HepG2 (cell line): ENCODE measurements around the gene SMC1B. TPM values are rescaled to one million over a fixed set of nuclear protein-coding genes. Genes with fewer than 3 reads are reported as not detected.

Experiments
- ATAC-seq: fragments of 200-7000 bp; cut with Tn5 transposase; 3 replicates; pipeline ENCODE4 v1.9.1; 2020; ENCODE audit warnings: mild to moderate bottlenecking, moderate library complexity
- BruUV-seq: library from RNA; stranded (reverse); fragments of 400-500 nt; replicated peaks from 2 replicates; lab custom pipeline; 2021; lab: Mats Ljungman, UMichigan
- CTCF ChIA-PET: fragments of 300-600 bp; formaldehyde crosslinking; extraction: SDS; loops from one replicate; lab custom pipeline; 2021; ENCODE audit warnings: low total read pairs, inconsistent platforms, low intra/inter-chr PET ratio; lab: Yijun Ruan, JAX
- POLR2A ChIA-PET: fragments of 350-600 bp; sonication (Branson Sonifier 250); formaldehyde crosslinking; loops from one replicate; lab custom pipeline; 2020; ENCODE audit warnings: antibody characterized with exemption, inconsistent platforms; lab: Yijun Ruan, JAX
- DNase-seq: peaks from one replicate; pipeline ENCODE4 v3.0.0-alpha.2; 2015; ENCODE audit warnings: low spot score
- FAIRE-seq: peaks from 3 replicates; lab custom pipeline; 2011; peaks lifted over from hg19 to GRCh38; lab: Jason Lieb, UNC
- H2AFZ ChIP-seq: one replicate; pipeline ENCODE4 v1.6.1; 2011; ENCODE audit warnings: low read length, inconsistent platforms
- H3K27ac ChIP-seq: fragments of 300-600 bp; 3 replicates; pipeline ENCODE4 v1.8.0; 2011; ENCODE audit warnings: mixed run types, mild to moderate bottlenecking, mixed read lengths, low read length, inconsistent platforms; ENCODE audit not compliant: insufficient read depth; ENCODE audit errors: extremely low read length
- H3K27me3 ChIP-seq, 2 experiments: fragments of 200-600 bp in 1 of 2; 2 replicates in 1 of 2; 3 replicates in 1 of 2; pipeline versions ENCODE4 v1.6.0 to v1.8.0; 2011; ENCODE audit warnings: low read length in 2 of 2, mild to moderate bottlenecking in 2 of 2, moderate library complexity in 2 of 2, inconsistent platforms in 1 of 2; ENCODE audit not compliant: insufficient read depth in 2 of 2, control insufficient read depth in 1 of 2
- H3K36me3 ChIP-seq, 2 experiments: fragments of 200-600 bp in 1 of 2; replicated peaks in 1 of 2; 2 replicates in 1 of 2; 3 replicates in 1 of 2; pipeline versions ENCODE4 v1.5.1 to v1.8.0; 2011; ENCODE audit warnings: low read length in 2 of 2, inconsistent platforms in 1 of 2; ENCODE audit not compliant: insufficient read depth in 2 of 2, control insufficient read depth in 1 of 2
- H3K4me1 ChIP-seq: 2 replicates; pipeline ENCODE4 v1.5.1; 2012; ENCODE audit warnings: low read length, inconsistent platforms; ENCODE audit not compliant: insufficient read depth
- H3K4me2 ChIP-seq: 2 replicates; pipeline ENCODE4 v1.6.0; 2011; ENCODE audit warnings: low read depth, low read length, inconsistent platforms
- H3K4me3 ChIP-seq, 3 experiments: fragments of 200-600 bp in 1 of 3; sonication (generic), shearing (Covaris generic) in 1 of 3; replicated peaks in 1 of 3; 2 replicates each; pipeline ENCODE4 v1.5.1; 2011 to 2016; ENCODE audit warnings: low read length in 3 of 3, inconsistent platforms in 2 of 3, low read depth in 2 of 3, mild to moderate bottlenecking in 2 of 3, control low read depth in 1 of 3, mixed read lengths in 1 of 3; ENCODE audit not compliant: insufficient read depth in 1 of 3
- H3K79me2 ChIP-seq: one replicate; pipeline ENCODE4 v1.6.1; 2011; ENCODE audit warnings: low read length, inconsistent platforms; ENCODE audit not compliant: insufficient read depth
- H3K9ac ChIP-seq: 2 replicates; pipeline ENCODE4 v1.6.0; 2011; ENCODE audit warnings: mild to moderate bottlenecking, low read depth, low read length, inconsistent platforms; ENCODE audit not compliant: insufficient read depth
- H3K9me3 ChIP-seq: 2 replicates; pipeline ENCODE4 v1.5.1; 2012; ENCODE audit warnings: mild to moderate bottlenecking, low read length
- H4K20me1 ChIP-seq: 2 replicates; pipeline ENCODE4 v1.6.0; 2011; ENCODE audit warnings: inconsistent platforms, mild to moderate bottlenecking, low read length, moderate library complexity; ENCODE audit not compliant: insufficient read depth
- KIAA2018 ChIP-seq: sonication (generic); formaldehyde crosslinking; IDR thresholded peaks from 2 replicates; pipeline ENCODE4 v1.5.0; 2020; ENCODE audit warnings: mild to moderate bottlenecking, missing genetic modification reagents, borderline replicate concordance
- ZNF629 ChIP-seq: sonication (generic); formaldehyde crosslinking; conservative IDR thresholded peaks from 2 replicates; pipeline ENCODE4 v1.5.0; 2020; ENCODE audit warnings: missing genetic modification reagents
- ZSCAN21 ChIP-seq: sonication (generic); formaldehyde crosslinking; IDR thresholded peaks from 2 replicates; pipeline ENCODE4 v1.8.0; 2022; ENCODE audit warnings: mild to moderate bottlenecking, missing genetic modification reagents, moderate library complexity, borderline replicate concordance
- WGBS: methylation state at CpG from one replicate; pipeline ENCODE4 v1.1.6; 2017; ENCODE audit warnings: low lambda C conversion rate; 5-methylcytosine and 5-hydroxymethylcytosine counted together
- in situ Hi-C: cut with HindIII; loops from 2 replicates; pipeline ENCODE4 v1.10.0; 2017; ENCODE audit warnings: low pct_unique_long_range_greater_than_20kb; ENCODE audit not compliant: extremely low pct_ligation_motif_present
- intact Hi-C: fragments of 100-400 bp; cut with micrococcal nuclease; formaldehyde crosslinking; loops from one replicate; pipeline ENCODE4 v1.10.0; 2022; ENCODE audit not compliant: unreplicated experiment
- polyA plus RNA-seq, 8 experiments: library from polyadenylated mRNA; depleted of rRNA in 3 of 8; stranded (reverse) in 7 of 8; unstranded in 1 of 8; fragments of >200 nt; fragmentation: Illumina TruSeq in 4 of 8; extraction: Trizol in 4 of 8; gene quantifications; 2 replicates each; pipeline versions ENCODE4 v1.2.1 to v1.2.3, GENCODE V29; 2011 to 2016; ENCODE audit warnings: low read depth in 4 of 8, missing spikeins in 1 of 8, mixed read lengths in 1 of 8; ENCODE audit not compliant: insufficient read depth in 1 of 8
- total RNA-seq, 5 experiments: library from RNA; depleted of rRNA; stranded (reverse); fragments of >200 nt; fragmentation: Illumina TruSeq; extraction: Trizol; gene quantifications; 2 replicates each; pipeline ENCODE4 v1.2.3, GENCODE V29; 2016; ENCODE audit warnings: low read depth in 1 of 5

SMC1B gene
- total and polyA plus RNA-seq, 2 of the 13 experiments (the other 11 are each of a cell fraction or from before 2014, with no cell fraction given), result not detected

- Histone ChIP-seq H3K27me3 (no peaks in the 10 kb centered on the region), H3K4me1 (no peaks in the 10 kb centered on the region), H3K27ac (no peak overlapping the region), H2AFZ (no peak overlapping the region), H3K9ac (no peak overlapping the region), H3K4me2 (no peak overlapping the region), H4K20me1 (no peaks in the 10 kb centered on the region), H3K79me2 (no peaks in the 10 kb centered on the region), H3K9me3 (no peaks in the 10 kb centered on the region), H3K36me3 (no peaks in the 10 kb centered on the region), H3K4me3 (no peak overlapping the region)
- in situ Hi-C loops (loop anchor here (5.0 kb wide), 1 partner anchor 51 kb away; no protein-coding TSS in a partner anchor), intact Hi-C loops (no loop called here)
- no TSS peak for BruUV-seq
- no peak for FAIRE-seq
- WGBS, result 5% methylated on average over 1 of the region's 1 CpG
- POLR2A ChIA-PET, result no interaction called here
- CTCF ChIA-PET, result no interaction called here
- no peak for TF ChIP-seq ZSCAN21 (CRISPR knock-in tag)
- no peak for TF ChIP-seq KIAA2018 (CRISPR knock-in tag)
- TF ChIP-seq ZNF629, result no peak
- DNase-seq, result no peak
- no peak for ATAC-seq
Observed at GRCh38 chr22:45376703-45377102, 36.7 kb downstream of the SMC1B start.
